Measurements from ENCODE around the gene PKIG. TPM values are rescaled to one million over a fixed set of nuclear protein-coding genes. Genes with fewer than 3 reads are reported as not detected.

The PKIG gene
- total RNA-seq, 2 experiments from 2014 or later: 31.7 to 46.9 TPM

- Histone ChIP-seq H3K9me2 (ENCODE audit: insufficient read depth, low read length) (no peaks in the 10 kb centered on the region), H3K27ac (ENCODE audit: low read depth, low read length, poor library complexity, severe bottlenecking) (peak overlapping the region; percentile 86), H3K79me2 (ENCODE audit: insufficient read depth, low read depth, low read length) (peaks cover 26% of the 10 kb centered on the region; the same call in 1 of the 2 replicates), H3K4me2 (ENCODE audit: low read length) (peak overlapping the region; percentile 65), H2AFZ (ENCODE audit: low read length) (peak overlapping the region; percentile 24; the same call in 1 of the 2 replicates), H3K9me3 (ENCODE audit: low read length) (peaks cover 7% of the 10 kb centered on the region), H4K20me1 (ENCODE audit: insufficient read depth, low read length) (no peaks in the 10 kb centered on the region), H3K4me3 (ENCODE audit: low read depth, low read length, poor library complexity, severe bottlenecking) (peak overlapping the region; percentile 19), H3K36me3 (ENCODE audit: insufficient read depth, low read length) (peaks cover 58% of the 10 kb centered on the region), H3K4me1 (ENCODE audit: insufficient read depth, low read length, poor library complexity, severe bottlenecking) (peaks cover 45% of the 10 kb centered on the region)
- intact Hi-C loops (cut with micrococcal nuclease; ENCODE audit: unreplicated experiment): loop anchor here (1.0 to 2.0 kb wide), 8 partner anchors 24 to 399 kb away; partner anchors contain the start of genes OSER1 and TTPAL
- BruUV-seq (replicated peaks): no TSS peak
- TF ChIP-seq EZH2phosphoT487 (IDR thresholded peaks at IDR 0.05; ENCODE audit: borderline replicate concordance, low read depth, low read length) (no peak), CTCF (conservative IDR thresholded peaks at IDR 0.05; ENCODE audit: low read length) (peak; percentile 97)
- DNase-seq (ENCODE audit: low spot score): peak; percentile 88
- ChIA-PET POLR2A (interaction anchor here (0.7 to 2.5 kb wide), 10 partner anchors 12 to 86 kb away, joined by 3 to 11 read pairs (median 4); partner anchors contain the start of gene PKIG), CTCF (ENCODE audit: unreplicated experiment) (interaction anchor here (0.6 to 1.8 kb wide), 9 partner anchors 8 to 122 kb away, joined by 3 to 12 read pairs (median 3); partner anchors contain the start of gene PKIG)
These were observed 27.3 kb downstream of the PKIG start for GRCh38 chr20:44609516-44610312.

- CTCF ChIA-PET (ENCODE audit: unreplicated experiment): interaction anchor here (0.6 to 1.8 kb wide), 9 partner anchors 9 to 123 kb away, joined by 3 to 12 read pairs (median 4); partner anchors contain the start of gene PKIG
- POLR2A ChIA-PET: interaction anchor here (0.6 to 2.5 kb wide), 9 partner anchors 12 to 86 kb away, joined by 3 to 11 read pairs (median 6); partner anchors contain the start of gene PKIG
- BruUV-seq (replicated peaks): TSS peak; percentile 78
These were observed 28.1 kb downstream of the PKIG start for GRCh38 chr20:44610313-44610962.

More at GRCh38 chr20:44610313-44610962, 28.1 kb downstream of the PKIG start:
- peaks cover 59% of the 10 kb centered on the region for H3K36me3 ChIP-seq (ENCODE audit: insufficient read depth, low read length)
- TF ChIP-seq CTCF (conservative IDR thresholded peaks at IDR 0.05; ENCODE audit: low read length) (peak; percentile 34; the same call in 1 of the 2 replicates), EZH2phosphoT487 (IDR thresholded peaks at IDR 0.05; ENCODE audit: borderline replicate concordance, low read depth, low read length) (no peak)
- H4K20me1 ChIP-seq (ENCODE audit: insufficient read depth, low read length): no peaks in the 10 kb centered on the region
- H3K27ac ChIP-seq (ENCODE audit: low read depth, low read length, poor library complexity, severe bottlenecking): peak overlapping the region; percentile 86
- intact Hi-C loops (cut with micrococcal nuclease; ENCODE audit: unreplicated experiment): loop anchor here (1.0 to 2.0 kb wide), 8 partner anchors 25 to 400 kb away; partner anchors contain the start of genes OSER1 and TTPAL
- peak; percentile 68 for DNase-seq (ENCODE audit: low spot score)
- peak overlapping the region; percentile 19 for H3K4me3 ChIP-seq (ENCODE audit: low read depth, low read length, poor library complexity, severe bottlenecking)
- H2AFZ ChIP-seq (ENCODE audit: low read length): peak overlapping the region; percentile 24; the same call in 1 of the 2 replicates
- H3K4me2 ChIP-seq (ENCODE audit: low read length): peak overlapping the region; percentile 65
- peaks cover 52% of the 10 kb centered on the region for H3K4me1 ChIP-seq (ENCODE audit: insufficient read depth, low read length, poor library complexity, severe bottlenecking)
- peaks cover 7% of the 10 kb centered on the region for H3K9me3 ChIP-seq (ENCODE audit: low read length)
- H3K79me2 ChIP-seq (ENCODE audit: insufficient read depth, low read depth, low read length): peaks cover 26% of the 10 kb centered on the region; the same call in 1 of the 2 replicates
- no peaks in the 10 kb centered on the region for H3K9me2 ChIP-seq (ENCODE audit: insufficient read depth, low read length)

Measured in OCI-LY7 (cell line).